IMR-90 (cell line): Measurements from ENCODE around the gene NFE2. TPM values are rescaled to one million over a fixed set of nuclear protein-coding genes. Genes with fewer than 3 reads are reported as not detected.

Source experiments
- ATAC-seq: fragments of 200-7000 bp; cut with Tn5 transposase; 2 replicates; pipeline ENCODE4 v1.9.1; 2020; ENCODE audit warnings: low read depth, mild to moderate bottlenecking, moderate library complexity
- BruUV-seq: library from RNA; stranded (reverse); fragments of 400-500 nt; replicated peaks from 2 replicates; lab custom pipeline; 2021; lab: Mats Ljungman, UMichigan
- CTCF ChIA-PET: fragments of 300-600 bp; formaldehyde crosslinking; extraction: SDS; loops from one replicate; lab custom pipeline; 2021; ENCODE audit warnings: antibody characterized with exemption; lab: Yijun Ruan, JAX
- POLR2A ChIA-PET: fragments of 300-600 bp; sonication (Branson Sonifier 250); formaldehyde crosslinking; loops from one replicate; lab custom pipeline; 2022; ENCODE audit warnings: antibody characterized with exemption; ENCODE audit not compliant: unreplicated experiment; lab: Charles Lee
- DNase-seq: peaks from one replicate; pipeline ENCODE4 v3.0.0; 2013
- H2AFZ ChIP-seq: replicated peaks from 2 replicates; pipeline ENCODE3; 2013; ENCODE audit warnings: low read length, mild to moderate bottlenecking; ENCODE audit not compliant: poor library complexity
- H2AK5ac ChIP-seq: 2 replicates; pipeline ENCODE4 v1.6.1; 2013; ENCODE audit warnings: low read depth, low read length, inconsistent platforms
- H2AK9ac ChIP-seq: replicated peaks from 2 replicates; pipeline ENCODE3; 2013; ENCODE audit warnings: mild to moderate bottlenecking, low read depth, low read length, moderate library complexity; ENCODE audit not compliant: poor library complexity
- H2BK120ac ChIP-seq: 2 replicates; pipeline ENCODE4 v1.6.1; 2013; ENCODE audit warnings: low read depth, low read length, inconsistent platforms
- H2BK15ac ChIP-seq: 3 replicates; pipeline ENCODE4 v1.6.1; 2013; ENCODE audit warnings: low read depth, low read length, inconsistent platforms
- H2BK20ac ChIP-seq: 2 replicates; pipeline ENCODE4 v1.6.1; 2013; ENCODE audit warnings: low read depth, mild to moderate bottlenecking, inconsistent platforms, low read length, moderate library complexity
- H2BK5ac ChIP-seq: 2 replicates; pipeline ENCODE4 v1.6.1; 2013; ENCODE audit warnings: mild to moderate bottlenecking, low read depth, low read length, inconsistent platforms; ENCODE audit not compliant: poor library complexity, severe bottlenecking
- H3K14ac ChIP-seq: replicated peaks from 2 replicates; pipeline ENCODE4 v1.6.1; 2013; ENCODE audit warnings: low read depth, low read length, inconsistent platforms
- H3K18ac ChIP-seq: 2 replicates; pipeline ENCODE4 v1.6.1; 2013; ENCODE audit warnings: low read depth, low read length, control low read depth
- H3K23ac ChIP-seq: 2 replicates; pipeline ENCODE4 v1.6.1; 2013; ENCODE audit warnings: low read depth, low read length, inconsistent platforms
- H3K27ac ChIP-seq: 2 replicates; pipeline ENCODE4 v1.5.1; 2013; ENCODE audit warnings: mild to moderate bottlenecking, control low read depth, low read length; ENCODE audit not compliant: insufficient read depth
- H3K27me3 ChIP-seq: 2 replicates; pipeline ENCODE4 v1.6.1; 2013; ENCODE audit warnings: low read length; ENCODE audit not compliant: control insufficient read depth, insufficient read depth
- H3K36me3 ChIP-seq: 2 replicates; pipeline ENCODE4 v1.6.1; 2013; ENCODE audit warnings: low read length, mixed read lengths; ENCODE audit not compliant: control insufficient read depth, insufficient read depth
- H3K4ac ChIP-seq: 2 replicates; pipeline ENCODE4 v1.6.1; 2013; ENCODE audit warnings: low read depth, low read length, inconsistent platforms
- H3K4me1 ChIP-seq: 2 replicates; pipeline ENCODE4 v1.6.1; 2013; ENCODE audit warnings: low read length, mixed read lengths; ENCODE audit not compliant: control insufficient read depth, insufficient read depth
- H3K4me2 ChIP-seq: 2 replicates; pipeline ENCODE4 v1.6.1; 2013; ENCODE audit warnings: low read depth, mild to moderate bottlenecking, control low read depth, low read length, moderate library complexity
- H3K4me3 ChIP-seq: 2 replicates; pipeline ENCODE4 v1.5.1; 2013; ENCODE audit warnings: low read depth, mild to moderate bottlenecking, control low read depth, low read length, moderate library complexity; ENCODE audit not compliant: insufficient read depth
- H3K56ac ChIP-seq: 2 replicates; pipeline ENCODE4 v1.6.1; 2013; ENCODE audit warnings: low read length, inconsistent platforms; ENCODE audit not compliant: insufficient read depth; ENCODE audit errors: extremely low read depth
- H3K79me1 ChIP-seq, 2 experiments: 2 replicates each; pipeline ENCODE4 v1.6.1; 2013; ENCODE audit warnings: low read length in 2 of 2, inconsistent platforms in 1 of 2, low read depth in 1 of 2
- H3K9ac ChIP-seq: 2 replicates; pipeline ENCODE4 v1.6.1; 2013; ENCODE audit warnings: low read depth, low read length, control low read depth
- H3K9me1 ChIP-seq: 2 replicates; pipeline ENCODE4 v1.6.1; 2013; ENCODE audit warnings: low read length, inconsistent platforms; ENCODE audit not compliant: insufficient read depth
- H3K9me3 ChIP-seq: 2 replicates; pipeline ENCODE4 v1.6.1; 2013; ENCODE audit warnings: low read length; ENCODE audit not compliant: control insufficient read depth, insufficient read depth
- H4K20me1 ChIP-seq: 2 replicates; pipeline ENCODE4 v1.6.1; 2013; ENCODE audit warnings: low read length, inconsistent platforms; ENCODE audit not compliant: insufficient read depth
- H4K5ac ChIP-seq: 2 replicates; pipeline ENCODE4 v1.6.1; 2013; ENCODE audit warnings: mild to moderate bottlenecking, low read depth, low read length, control low read depth
- H4K8ac ChIP-seq, 2 experiments: 2 replicates each; pipeline ENCODE4 v1.6.1; 2013; ENCODE audit warnings: low read depth in 2 of 2, low read length in 2 of 2, control low read depth in 1 of 2, inconsistent platforms in 1 of 2
- H4K91ac ChIP-seq: 2 replicates; pipeline ENCODE4 v1.6.1; 2013; ENCODE audit warnings: low read depth, low read length, inconsistent platforms; ENCODE audit not compliant: insufficient read depth
- CEBPB ChIP-seq: IDR thresholded peaks from 2 replicates; pipeline ENCODE4 v1.6.1; 2012; ENCODE audit warnings: low read depth, low read length, improper control_type of control experiment
- MAZ ChIP-seq: IDR thresholded peaks from 2 replicates; pipeline ENCODE4 v1.6.1; 2012; ENCODE audit warnings: low read depth, mild to moderate bottlenecking, low read length, improper control_type of control experiment, moderate library complexity, borderline replicate concordance
- POLR2A ChIP-seq: IDR thresholded peaks from 2 replicates; pipeline ENCODE4 v1.6.1; 2012; ENCODE audit warnings: mild to moderate bottlenecking, low read depth, low read length
- WGBS, 2 experiments: methylation state at CpG; one replicate each; pipeline versions ENCODE4 v1.1.5 to v1.1.7; 2013; ENCODE audit warnings: missing lambda C conversion rate in 2 of 2; ENCODE audit not compliant: insufficient read length in 1 of 2; ENCODE audit errors: extremely low coverage in 2 of 2; 5-methylcytosine and 5-hydroxymethylcytosine counted together
- dilution Hi-C: fragments of 300-500 bp; cut with HindIII; formaldehyde crosslinking; loops from one replicate; pipeline ENCODE4 v1.14.3; 2018; ENCODE audit warnings: low sequenced_read_pairs; ENCODE audit not compliant: unreplicated experiment
- in situ Hi-C: fragments of 300-500 bp; cut with MboI; formaldehyde crosslinking; loops from 3 replicates; pipeline ENCODE4 v1.14.3; 2019; ENCODE audit warnings: low sequenced_read_pairs, inconsistent platforms, mixed read lengths
- intact Hi-C: fragments of 100-400 bp; cut with micrococcal nuclease; formaldehyde crosslinking; loops from 2 replicates; pipeline ENCODE4 v1.10.0; 2022
- polyA plus RNA-seq, 3 experiments: library from polyadenylated mRNA; depleted of rRNA; stranded (reverse); fragments of >200 nt; gene quantifications; 2 replicates each; pipeline ENCODE4 v1.2.3, GENCODE V29; 2012; ENCODE audit warnings: low replicate concordance in 1 of 3
- total RNA-seq: library from RNA; depleted of rRNA; stranded (reverse); fragments of >200 nt; gene quantifications from 2 replicates; pipeline ENCODE4 v1.2.3, GENCODE V29; 2012

Gene NFE2
- total and polyA plus RNA-seq, 2 of the 4 experiments (the other 2 are of a cell fraction), result 0.18 to 0.32 TPM

GRCh38 chr12:54304187-54304810 lies 3.5 kb upstream of the NFE2 start:
- TF ChIP-seq CEBPB, result peak; percentile 86
- TF ChIP-seq POLR2A, result no peak
- TF ChIP-seq MAZ, result peak; percentile 25; the same call in 1 of the 2 replicates
- dilution Hi-C loops, result no loop called here
- no peak overlapping the region for H3K9ac ChIP-seq
- H3K18ac ChIP-seq, result no peak overlapping the region
- no peak overlapping the region for H2BK120ac ChIP-seq
- ATAC-seq (peak; percentile 36), DNase-seq (no peak)
- no peak overlapping the region for H2BK15ac ChIP-seq
- 14% methylated on average over 1 of the region's 12 CpGs; no CpG with 5 or more reads in 1 of the 2 experiments for WGBS, 2 experiments
- 0 out of 2 replicates have a peak, but pooled peaks cover 3% of the 10 kb centered on the region for H3K9me1 ChIP-seq
- H2AK5ac ChIP-seq, result no peak overlapping the region
- H4K20me1 ChIP-seq, result no peaks in the 10 kb centered on the region
- H3K27me3 ChIP-seq, result peaks cover 40% of the 10 kb centered on the region
- no peak overlapping the region for H2BK20ac ChIP-seq
- no peak overlapping the region for H4K5ac ChIP-seq
- no peaks in the 10 kb centered on the region for H3K9me3 ChIP-seq
- POLR2A ChIA-PET, result interaction anchor here (0.6 kb wide), 3 partner anchors 13 to 326 kb away, joined by 3 to 4 read pairs (median 3); partner anchors contain the start of gene COPZ1
- no peaks in the 10 kb centered on the region for H3K79me1 ChIP-seq
- no peak overlapping the region for H3K4ac ChIP-seq
- H2AFZ ChIP-seq, result no peak overlapping the region
- in situ Hi-C loops, result no loop called here
- no peak overlapping the region for H3K14ac ChIP-seq
- peaks cover 9% of the 10 kb centered on the region for H3K4me1 ChIP-seq
- no peaks in the 10 kb centered on the region for H3K36me3 ChIP-seq
- intact Hi-C loops, result no loop called here
- no TSS peak for BruUV-seq
- H2BK5ac ChIP-seq, result no peak overlapping the region
- CTCF ChIA-PET, result no interaction called here
- no peak overlapping the region for H3K56ac ChIP-seq
- no peak overlapping the region for H3K23ac ChIP-seq
- no peak overlapping the region for H4K91ac ChIP-seq
- H3K4me3 ChIP-seq, result no peak overlapping the region
- H3K4me2 ChIP-seq, result peak overlapping the region; percentile 15; the same call in 1 of the 2 replicates
- no peak overlapping the region for H3K27ac ChIP-seq
- H4K8ac ChIP-seq, result no peak overlapping the region
- no peak overlapping the region for H2AK9ac ChIP-seq
